ENCODE measurements around the gene SLC6A19. TPM values are rescaled to one million over a fixed set of nuclear protein-coding genes. Genes with fewer than 3 reads are reported as not detected.

SLC6A19 gene
- total and polyA plus RNA-seq, 8 donors: 0.13 to 5.5 (median 0.43) TPM; not detected in 3

GRCh38 chr5:1261643-1262042 is 60.2 kb downstream of the SLC6A19 start:
- no peak for DNase-seq
- Histone ChIP-seq H3K27ac (no peak overlapping the region), H3K36me3 (no peaks in the 10 kb centered on the region), H3K27me3 (peaks cover 0 to 4% (median 0%) of the 10 kb centered on the region in 3 donors), H3K4me1 (no peaks in the 10 kb centered on the region), H3K9me3 (peaks cover 0 to 23% (median 13%) of the 10 kb centered on the region in 4 donors), H3K4me3 (no peak overlapping the region)
- no peak for TF ChIP-seq POLR2AphosphoS5 (IDR thresholded peaks at IDR 0.05)
- no peak for TF ChIP-seq POLR2A (IDR thresholded peaks at IDR 0.05)
- no peak for TF ChIP-seq EP300 (IDR thresholded peaks at IDR 0.05)
- no peak for TF ChIP-seq CTCF (IDR thresholded peaks at IDR 0.05)
- 85 to 96% (median 94%) methylated on average over 9 to 10 of the region's 10 CpGs for WGBS, 5 donors
- intact Hi-C loops (cut with DNase I; ENCODE audit: low total_unique reads): no loop called here

DNA sequence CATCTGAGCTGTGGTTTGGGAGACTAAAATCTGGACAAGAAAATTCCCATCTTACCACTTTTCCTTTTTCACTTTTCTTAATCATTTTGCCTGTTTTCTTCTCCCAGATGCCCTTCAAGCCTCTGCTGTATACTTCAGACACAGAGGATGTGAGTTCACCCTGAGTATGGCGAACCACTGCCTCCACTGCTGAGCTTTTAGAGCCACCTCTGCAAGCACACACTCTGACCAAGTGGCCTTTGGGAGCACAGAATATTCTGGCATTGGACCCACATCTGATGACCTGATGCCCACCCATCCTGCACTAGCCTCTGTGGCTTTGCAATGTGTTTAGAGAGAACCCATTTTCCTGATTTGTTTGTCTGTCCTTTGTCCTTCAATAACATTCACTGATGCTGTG is 61.0 kb downstream of the SLC6A19 start:
- DNase-seq: no peak
- Histone ChIP-seq H3K9me3 (peaks cover 0 to 23% (median 13%) of the 10 kb centered on the region in 4 donors), H3K4me1 (no peaks in the 10 kb centered on the region), H3K36me3 (no peaks in the 10 kb centered on the region), H3K27me3 (peaks cover 0 to 4% (median 0%) of the 10 kb centered on the region in 3 donors), H3K4me3 (no peak overlapping the region), H3K27ac (no peak overlapping the region)
- intact Hi-C loops (cut with DNase I; ENCODE audit: low total_unique reads): no loop called here
- 93 to 100% (median 97%) methylated on average over 1 of the region's 1 CpG for WGBS, 5 donors
- no peak for TF ChIP-seq POLR2AphosphoS5 (IDR thresholded peaks at IDR 0.05)
- TF ChIP-seq EP300 (IDR thresholded peaks at IDR 0.05): no peak
- no peak for TF ChIP-seq POLR2A (IDR thresholded peaks at IDR 0.05)
- TF ChIP-seq CTCF (IDR thresholded peaks at IDR 0.05): no peak

GRCh38 chr5:1264211-1264610 is 62.8 kb downstream of the SLC6A19 start:
- no peak overlapping the region for H3K4me3 ChIP-seq
- H3K27me3 ChIP-seq: peaks cover 0 to 4% (median 0%) of the 10 kb centered on the region in 3 donors
- DNase-seq: no peak
- WGBS, 5 donors: 95 to 97% (median 96%) methylated on average over 12 to 18 of the region's 18 CpGs
- intact Hi-C loops (cut with DNase I; ENCODE audit: low total_unique reads): no loop called here
- no peaks in the 10 kb centered on the region for H3K36me3 ChIP-seq
- peaks cover 0 to 23% (median 13%) of the 10 kb centered on the region in 4 donors for H3K9me3 ChIP-seq
- H3K27ac ChIP-seq: no peak overlapping the region
- no peak for TF ChIP-seq POLR2AphosphoS5 (IDR thresholded peaks at IDR 0.05)
- TF ChIP-seq EP300 (IDR thresholded peaks at IDR 0.05): no peak
- no peak for TF ChIP-seq POLR2A (IDR thresholded peaks at IDR 0.05)
- TF ChIP-seq CTCF (IDR thresholded peaks at IDR 0.05): no peak
- H3K4me1 ChIP-seq: no peaks in the 10 kb centered on the region

- Histone ChIP-seq H3K9me3 (peaks cover 0 to 23% (median 13%) of the 10 kb centered on the region in 4 donors), H3K27ac (no peak overlapping the region), H3K4me1 (no peaks in the 10 kb centered on the region), H3K4me3 (no peak overlapping the region), H3K36me3 (no peaks in the 10 kb centered on the region), H3K27me3 (peaks cover 0 to 4% (median 0%) of the 10 kb centered on the region in 3 donors)
- intact Hi-C loops (cut with DNase I; ENCODE audit: low total_unique reads): no loop called here
- TF ChIP-seq EP300 (IDR thresholded peaks at IDR 0.05) (no peak), CTCF (IDR thresholded peaks at IDR 0.05) (no peak), POLR2A (IDR thresholded peaks at IDR 0.05) (no peak), POLR2AphosphoS5 (IDR thresholded peaks at IDR 0.05) (no peak)
- no peak for DNase-seq
- WGBS, 5 donors: 77 to 94% (median 88%) methylated on average over 12 to 15 of the region's 15 CpGs
Measured at GRCh38 chr5:1265026-1265425, 63.6 kb downstream of the SLC6A19 start.

All from stomach (tissue), 9 donors.